WTC11 (cell line): Measurements from ENCODE around the gene CCDC69. TPM values are rescaled to one million over a fixed set of nuclear protein-coding genes. Genes with fewer than 3 reads are reported as not detected.

Source experiments
- ATAC-seq: fragments of 200-7000 bp; cut with Tn5 transposase; 2 replicates; pipeline ENCODE4 v1.10.0; 2021; ENCODE audit warnings: mild to moderate bottlenecking, moderate library complexity
- CTCF ChIA-PET: fragments of 300-600 bp; sonication (Branson Sonifier 250); formaldehyde crosslinking; loops from one replicate; lab custom pipeline; 2021; ENCODE audit warnings: antibody characterized with exemption; lab: Charles Lee
- POLR2A ChIA-PET: fragments of 350-600 bp; sonication (Branson Sonifier 250); formaldehyde crosslinking; loops from one replicate; lab custom pipeline; 2021; ENCODE audit warnings: antibody characterized with exemption; lab: Charles Lee
- DNase-seq: peaks from one replicate; pipeline ENCODE4 v3.0.0; 2021; ENCODE audit warnings: low spot score
- H3K27ac Mint-ChIP-seq: 2 replicates; pipeline ENCODE4 v1.8.0; 2021; ENCODE audit warnings: mixed read lengths
- H3K27me3 Mint-ChIP-seq: 2 replicates; pipeline ENCODE4 v1.8.0; 2021; ENCODE audit warnings: low read depth, mild to moderate bottlenecking, moderate library complexity, mixed read lengths
- H3K36me3 Mint-ChIP-seq: 2 replicates; pipeline ENCODE4 v1.8.0; 2021; ENCODE audit warnings: mixed read lengths
- H3K4me1 Mint-ChIP-seq: 2 replicates; pipeline ENCODE4 v1.8.0; 2022; ENCODE audit warnings: mixed read lengths
- H3K4me3 Mint-ChIP-seq: 2 replicates; pipeline ENCODE4 v1.8.0; 2021; ENCODE audit warnings: mild to moderate bottlenecking, moderate library complexity, mixed read lengths
- H3K9me3 Mint-ChIP-seq: 2 replicates; pipeline ENCODE4 v1.8.0; 2021; ENCODE audit warnings: mixed read lengths
- ATF2 ChIP-seq: sonication (generic); formaldehyde crosslinking; IDR thresholded peaks from 2 replicates; pipeline ENCODE4 v1.8.1; 2022; ENCODE audit warnings: low read depth, missing genetic modification reagents, borderline replicate concordance
- ELF4 ChIP-seq: sonication (generic); formaldehyde crosslinking; IDR thresholded peaks from 2 replicates; pipeline ENCODE4 v1.8.1; 2022; ENCODE audit warnings: low read depth, mild to moderate bottlenecking, moderate library complexity, missing genetic modification reagents
- ETV6 ChIP-seq: sonication (generic); formaldehyde crosslinking; IDR thresholded peaks from 2 replicates; pipeline ENCODE4 v1.8.1; 2022; ENCODE audit warnings: mild to moderate bottlenecking, missing genetic modification reagents
- GRHL2 ChIP-seq: fragments of 250-450 bp; sonication (Bioruptor Pico); IDR thresholded peaks from 2 replicates; pipeline ENCODE4 v1.8.0; 2022; ENCODE audit warnings: mild to moderate bottlenecking, moderate library complexity; ENCODE audit not compliant: insufficient replicate concordance, severe bottlenecking
- GTF2I ChIP-seq: fragments of 250-450 bp; sonication (Bioruptor Pico); conservative IDR thresholded peaks from 2 replicates; pipeline ENCODE4 v1.4.0; 2021; ENCODE audit warnings: mild to moderate bottlenecking
- IRF2 ChIP-seq: sonication (generic); formaldehyde crosslinking; IDR thresholded peaks from 2 replicates; pipeline ENCODE4 v1.8.0; 2022; ENCODE audit warnings: low read depth, missing genetic modification reagents, borderline replicate concordance
- MXD4 ChIP-seq: fragments of 250-450 bp; sonication (Bioruptor Pico); IDR thresholded peaks from 2 replicates; pipeline ENCODE4 v1.8.0; 2021; ENCODE audit warnings: mild to moderate bottlenecking, moderate library complexity, borderline replicate concordance
- NFATC4 ChIP-seq: fragments of 250-450 bp; sonication (Bioruptor Pico); IDR thresholded peaks from 2 replicates; pipeline ENCODE4 v1.9.0; 2021; ENCODE audit warnings: mild to moderate bottlenecking
- NR2C2 ChIP-seq: sonication (generic); formaldehyde crosslinking; IDR thresholded peaks from 2 replicates; pipeline ENCODE4 v1.8.0; 2022; ENCODE audit warnings: mild to moderate bottlenecking, missing genetic modification reagents
- SMAD3 ChIP-seq: sonication (generic); formaldehyde crosslinking; IDR thresholded peaks from 2 replicates; pipeline ENCODE4 v1.8.0; 2022; ENCODE audit warnings: missing genetic modification reagents, mild to moderate bottlenecking, borderline replicate concordance
- SP1 ChIP-seq: sonication (generic); formaldehyde crosslinking; conservative IDR thresholded peaks from 2 replicates; pipeline ENCODE4 v1.8.1; 2022; ENCODE audit warnings: missing genetic modification reagents
- TEAD4 ChIP-seq: sonication (generic); formaldehyde crosslinking; IDR thresholded peaks from 2 replicates; pipeline ENCODE4 v1.8.0; 2022; ENCODE audit warnings: mild to moderate bottlenecking, missing genetic modification reagents
- TP53 ChIP-seq: sonication (generic); formaldehyde crosslinking; IDR thresholded peaks from 2 replicates; pipeline ENCODE4 v1.8.1; 2023; ENCODE audit warnings: mild to moderate bottlenecking, missing genetic modification reagents
- ZNF396 ChIP-seq: fragments of 250-450 bp; sonication (Bioruptor Pico); IDR thresholded peaks from 2 replicates; pipeline ENCODE4 v1.8.0; 2021; ENCODE audit warnings: mild to moderate bottlenecking, moderate library complexity, borderline replicate concordance
- ZNF416 ChIP-seq: fragments of 250-450 bp; sonication (Bioruptor Pico); IDR thresholded peaks from 2 replicates; pipeline ENCODE4 v1.9.0; 2021; ENCODE audit warnings: mild to moderate bottlenecking, inconsistent platforms
- ZNF423 ChIP-seq: fragments of 250-450 bp; sonication (Bioruptor Pico); IDR thresholded peaks from 2 replicates; pipeline ENCODE4 v2.1.2; 2022; ENCODE audit warnings: mild to moderate bottlenecking, moderate library complexity
- total RNA-seq: library from RNA; stranded (reverse); gene quantifications from 3 replicates; pipeline ENCODE4 v1.2.3, GENCODE V29; 2021
- TF ChIP-seq, protein P1 (sequence below): fragments of 250-450 bp; sonication (Bioruptor Pico); IDR thresholded peaks from 2 replicates; pipeline ENCODE4 v1.8.0; 2021; ENCODE audit warnings: mild to moderate bottlenecking
- TF ChIP-seq, protein P2 (sequence below): fragments of 250-450 bp; sonication (Bioruptor Pico); IDR thresholded peaks from 2 replicates; pipeline ENCODE4 v2.1.2; 2022; ENCODE audit warnings: mild to moderate bottlenecking, moderate library complexity
- TF ChIP-seq, protein P3 (sequence below): sonication (generic); formaldehyde crosslinking; IDR thresholded peaks from 2 replicates; pipeline ENCODE4 v1.8.1; 2023; ENCODE audit warnings: mild to moderate bottlenecking, missing genetic modification reagents, borderline replicate concordance

Gene CCDC69
- total RNA-seq, 1 experiment from 2014 or later, result 12.4 TPM

- no peak overlapping the region for H3K4me3 Mint-ChIP-seq
- no peak for TF ChIP-seq GTF2I
- TF ChIP-seq, protein P1, sequence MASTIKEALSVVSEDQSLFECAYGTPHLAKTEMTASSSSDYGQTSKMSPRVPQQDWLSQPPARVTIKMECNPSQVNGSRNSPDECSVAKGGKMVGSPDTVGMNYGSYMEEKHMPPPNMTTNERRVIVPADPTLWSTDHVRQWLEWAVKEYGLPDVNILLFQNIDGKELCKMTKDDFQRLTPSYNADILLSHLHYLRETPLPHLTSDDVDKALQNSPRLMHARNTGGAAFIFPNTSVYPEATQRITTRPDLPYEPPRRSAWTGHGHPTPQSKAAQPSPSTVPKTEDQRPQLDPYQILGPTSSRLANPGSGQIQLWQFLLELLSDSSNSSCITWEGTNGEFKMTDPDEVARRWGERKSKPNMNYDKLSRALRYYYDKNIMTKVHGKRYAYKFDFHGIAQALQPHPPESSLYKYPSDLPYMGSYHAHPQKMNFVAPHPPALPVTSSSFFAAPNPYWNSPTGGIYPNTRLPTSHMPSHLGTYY (CRISPR knock-in tag), result no peak
- no peak for TF ChIP-seq ELF4 (CRISPR knock-in tag)
- TF ChIP-seq ATF2 (CRISPR knock-in tag), result no peak
- TF ChIP-seq, protein P2, sequence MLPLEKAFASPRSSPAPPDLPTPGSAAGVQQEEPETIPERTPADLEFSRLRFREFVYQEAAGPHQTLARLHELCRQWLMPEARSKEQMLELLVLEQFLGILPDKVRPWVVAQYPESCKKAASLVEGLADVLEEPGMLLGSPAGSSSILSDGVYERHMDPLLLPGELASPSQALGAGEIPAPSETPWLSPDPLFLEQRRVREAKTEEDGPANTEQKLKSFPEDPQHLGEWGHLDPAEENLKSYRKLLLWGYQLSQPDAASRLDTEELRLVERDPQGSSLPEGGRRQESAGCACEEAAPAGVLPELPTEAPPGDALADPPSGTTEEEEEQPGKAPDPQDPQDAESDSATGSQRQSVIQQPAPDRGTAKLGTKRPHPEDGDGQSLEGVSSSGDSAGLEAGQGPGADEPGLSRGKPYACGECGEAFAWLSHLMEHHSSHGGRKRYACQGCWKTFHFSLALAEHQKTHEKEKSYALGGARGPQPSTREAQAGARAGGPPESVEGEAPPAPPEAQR (CRISPR knock-in tag), result no peak
- no peak for TF ChIP-seq TEAD4 (CRISPR knock-in tag)
- no peak for TF ChIP-seq IRF2 (CRISPR knock-in tag)
- no peak for TF ChIP-seq ZNF396 (CRISPR knock-in tag)
- TF ChIP-seq, protein P3, sequence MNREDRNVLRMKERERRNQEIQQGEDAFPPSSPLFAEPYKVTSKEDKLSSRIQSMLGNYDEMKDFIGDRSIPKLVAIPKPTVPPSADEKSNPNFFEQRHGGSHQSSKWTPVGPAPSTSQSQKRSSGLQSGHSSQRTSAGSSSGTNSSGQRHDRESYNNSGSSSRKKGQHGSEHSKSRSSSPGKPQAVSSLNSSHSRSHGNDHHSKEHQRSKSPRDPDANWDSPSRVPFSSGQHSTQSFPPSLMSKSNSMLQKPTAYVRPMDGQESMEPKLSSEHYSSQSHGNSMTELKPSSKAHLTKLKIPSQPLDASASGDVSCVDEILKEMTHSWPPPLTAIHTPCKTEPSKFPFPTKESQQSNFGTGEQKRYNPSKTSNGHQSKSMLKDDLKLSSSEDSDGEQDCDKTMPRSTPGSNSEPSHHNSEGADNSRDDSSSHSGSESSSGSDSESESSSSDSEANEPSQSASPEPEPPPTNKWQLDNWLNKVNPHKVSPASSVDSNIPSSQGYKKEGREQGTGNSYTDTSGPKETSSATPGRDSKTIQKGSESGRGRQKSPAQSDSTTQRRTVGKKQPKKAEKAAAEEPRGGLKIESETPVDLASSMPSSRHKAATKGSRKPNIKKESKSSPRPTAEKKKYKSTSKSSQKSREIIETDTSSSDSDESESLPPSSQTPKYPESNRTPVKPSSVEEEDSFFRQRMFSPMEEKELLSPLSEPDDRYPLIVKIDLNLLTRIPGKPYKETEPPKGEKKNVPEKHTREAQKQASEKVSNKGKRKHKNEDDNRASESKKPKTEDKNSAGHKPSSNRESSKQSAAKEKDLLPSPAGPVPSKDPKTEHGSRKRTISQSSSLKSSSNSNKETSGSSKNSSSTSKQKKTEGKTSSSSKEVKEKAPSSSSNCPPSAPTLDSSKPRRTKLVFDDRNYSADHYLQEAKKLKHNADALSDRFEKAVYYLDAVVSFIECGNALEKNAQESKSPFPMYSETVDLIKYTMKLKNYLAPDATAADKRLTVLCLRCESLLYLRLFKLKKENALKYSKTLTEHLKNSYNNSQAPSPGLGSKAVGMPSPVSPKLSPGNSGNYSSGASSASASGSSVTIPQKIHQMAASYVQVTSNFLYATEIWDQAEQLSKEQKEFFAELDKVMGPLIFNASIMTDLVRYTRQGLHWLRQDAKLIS, result no peak
- TF ChIP-seq TP53 (CRISPR knock-in tag), result no peak
- no peak for TF ChIP-seq NFATC4 (CRISPR knock-in tag)
- no peak for TF ChIP-seq GRHL2 (CRISPR knock-in tag)
- no peak for TF ChIP-seq SP1 (CRISPR knock-in tag)
- no peak for TF ChIP-seq SMAD3 (CRISPR knock-in tag)
- TF ChIP-seq ETV6, result no peak
- TF ChIP-seq NR2C2 (CRISPR knock-in tag), result no peak
- TF ChIP-seq ZNF416 (CRISPR knock-in tag), result no peak
- DNase-seq (no peak), ATAC-seq (no peak)
- CTCF ChIA-PET, result interaction anchor here (2.4 kb wide), 1 partner anchor 45 kb away, joined by 9 read pairs; no protein-coding TSS in a partner anchor
- no peak overlapping the region; the same call in 1 of the 2 replicates for H3K27ac Mint-ChIP-seq
- POLR2A ChIA-PET, result no interaction called here
- peaks cover 24% of the 10 kb centered on the region for H3K4me1 Mint-ChIP-seq
- peaks cover 14% of the 10 kb centered on the region for H3K27me3 Mint-ChIP-seq
- H3K9me3 Mint-ChIP-seq, result no peaks in the 10 kb centered on the region
- H3K36me3 Mint-ChIP-seq, result no peaks in the 10 kb centered on the region
These were observed 64.1 kb downstream of the CCDC69 start for GRCh38 chr5:151159649-151160373.

- ATAC-seq, result no peak; the same call in 1 of the 2 replicates
- CTCF ChIA-PET, result interaction anchor here (1.2 to 2.5 kb wide), 7 partner anchors 16 to 110 kb away, joined by 3 to 21 read pairs (median 9); partner anchors contain the start of gene GM2A
- Mint-ChIP-seq H3K9me3 (no peaks in the 10 kb centered on the region), H3K27me3 (peaks cover 14% of the 10 kb centered on the region), H3K36me3 (no peaks in the 10 kb centered on the region), H3K4me3 (peak overlapping the region; percentile 74), H3K4me1 (peaks cover 24% of the 10 kb centered on the region), H3K27ac (no peak overlapping the region)
- peak; percentile 29 for DNase-seq
- TF ChIP-seq MXD4 (CRISPR knock-in tag), result no peak
- peak; percentile 73 for TF ChIP-seq ZNF423
- POLR2A ChIA-PET, result interaction anchor here (0.5 to 1.1 kb wide), 4 partner anchors 15 to 94 kb away, joined by 3 to 8 read pairs (median 6); partner anchors contain the start of gene GM2A
These were observed 65.6 kb downstream of the CCDC69 start for GRCh38 chr5:151158287-151158661.
